GM19025 (cell line): ENCODE results near the gene RESP18.
"Not testable (repeated sequence)": the region's sequence is repeated elsewhere in the genome, so short reads cannot be mapped to it uniquely, and the experiment has no call there.

Experiments used
- ATAC-seq: cut with Tn5 transposase; IDR thresholded peaks from one replicate; pipeline ENCODE4 v1.9.1; 2021; ENCODE audit warnings: mild to moderate bottlenecking, low read depth, moderate library complexity; ENCODE audit not compliant: unreplicated experiment

Gene RESP18

GRCh38 chr2:219327719-219328118, 4.8 kb downstream of the RESP18 start:
- ATAC-seq, result no peak

DNA sequence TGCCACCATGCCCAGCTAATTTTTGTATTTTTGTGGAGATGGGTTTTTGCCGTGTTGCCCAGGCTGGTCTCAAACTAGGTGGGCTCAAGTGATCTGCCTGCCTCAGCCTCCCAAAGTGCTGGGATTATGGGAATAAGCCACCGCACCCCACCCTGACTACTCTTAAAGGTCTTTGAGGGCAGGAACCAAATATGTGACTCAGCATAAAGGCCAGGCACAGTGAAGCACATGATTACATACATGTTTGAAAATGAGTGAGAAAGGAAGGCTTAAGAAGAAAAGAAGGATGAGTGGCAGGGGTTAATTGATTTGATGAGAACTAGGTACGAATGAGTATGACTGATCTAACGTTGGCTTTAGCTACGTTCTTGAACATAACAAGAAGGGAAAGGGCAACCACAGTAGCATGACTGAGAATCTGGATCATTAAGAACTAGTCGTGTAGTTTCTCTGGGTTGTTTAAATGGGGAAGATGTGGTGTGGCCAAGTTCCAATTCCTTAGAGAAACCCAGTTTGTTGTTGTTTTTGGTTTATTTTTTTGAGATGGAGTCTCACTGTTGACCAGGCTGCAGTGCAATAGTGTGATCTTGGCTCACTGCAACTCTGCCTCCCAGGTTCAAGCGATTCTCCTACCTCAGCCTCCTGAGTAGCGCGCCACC, 6.8 kb downstream of the RESP18 start:
- ATAC-seq, result no peak

- ATAC-seq, result no peak
Measured at GRCh38 chr2:219325136-219325535, 7.4 kb downstream of the RESP18 start.

GRCh38 chr2:219323434-219323833, 9.1 kb downstream of the RESP18 start:
- no peak for ATAC-seq

DNA sequence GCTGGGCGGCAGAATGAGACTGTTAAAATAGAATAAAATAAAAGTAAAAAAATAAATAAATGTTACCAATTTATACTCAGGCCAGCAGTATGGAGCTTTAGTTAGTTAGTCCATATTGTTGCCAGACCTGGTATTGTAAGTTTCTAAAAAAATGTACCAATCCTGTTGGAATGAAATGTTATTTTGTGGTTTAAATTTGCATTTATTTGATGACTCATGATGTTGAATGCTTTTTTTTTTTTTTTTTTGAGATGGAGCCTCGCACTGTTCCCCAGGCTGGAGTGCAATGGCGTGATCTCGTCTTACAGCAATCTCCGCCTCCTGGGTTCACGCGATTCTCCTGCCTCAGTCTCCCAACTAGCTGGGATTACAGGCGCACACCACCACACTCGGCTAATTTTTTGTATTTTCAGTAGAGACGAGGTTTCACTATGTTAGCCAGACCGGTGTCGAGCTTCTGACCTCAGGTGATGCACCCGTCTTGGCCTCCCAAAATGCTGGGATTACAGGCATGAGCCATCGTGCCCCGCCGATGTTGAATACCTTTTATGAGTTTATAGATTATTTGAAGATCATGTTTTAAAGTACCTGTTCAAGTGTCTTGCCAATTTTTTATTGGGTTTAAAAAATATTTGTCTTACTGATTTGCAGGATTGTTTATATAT, 17.6 kb downstream of the RESP18 start:
- ATAC-seq, result no peak

DNA sequence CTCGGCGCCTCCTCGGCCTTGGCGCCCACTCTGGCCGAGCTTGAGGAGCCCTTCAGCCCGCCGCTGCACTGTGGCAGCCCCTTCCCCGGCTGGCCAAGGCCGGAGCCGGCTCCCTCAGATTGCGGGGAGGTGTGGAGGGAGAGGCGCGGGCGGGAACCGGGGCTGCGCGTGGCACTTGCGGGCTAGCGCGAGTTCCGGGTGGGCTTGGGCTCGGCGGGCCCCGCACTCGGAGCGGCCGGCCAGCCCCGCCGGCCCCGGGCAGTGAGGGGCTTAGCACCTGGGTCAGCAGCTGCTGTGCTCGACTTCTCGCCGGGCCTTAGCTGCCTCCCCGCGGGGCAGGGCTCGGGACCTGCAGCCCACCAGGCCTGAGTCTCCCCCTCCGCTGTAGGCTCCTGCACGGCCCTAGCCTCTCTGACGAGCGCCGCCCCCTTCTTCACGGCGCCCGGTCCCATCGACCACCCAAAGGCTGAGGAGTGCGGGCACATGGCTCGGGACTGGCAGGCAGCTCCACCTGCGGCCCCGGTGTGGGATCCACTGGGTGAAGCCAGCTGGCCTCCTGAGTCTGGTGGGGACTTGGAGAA, 19.8 kb downstream of the RESP18 start:
- ATAC-seq, result not testable (repeated sequence)

- no peak for ATAC-seq
Measured at GRCh38 chr2:219309278-219309677, 23.3 kb downstream of the RESP18 start, which contains the start of gene PTPRN. PTPRN (minus strand) TSS chr2:219309401; CDS start chr2:219309332, 69 bp downstream.

GRCh38 chr2:219308142-219309101, 24.1 kb downstream of the RESP18 start:
- ATAC-seq, result no peak

- no peak for ATAC-seq
Measured at GRCh38 chr2:219306047-219306446, 26.5 kb downstream of the RESP18 start.

GRCh38 chr2:219304223-219304622, 28.3 kb downstream of the RESP18 start:
- ATAC-seq, result no peak

DNA sequence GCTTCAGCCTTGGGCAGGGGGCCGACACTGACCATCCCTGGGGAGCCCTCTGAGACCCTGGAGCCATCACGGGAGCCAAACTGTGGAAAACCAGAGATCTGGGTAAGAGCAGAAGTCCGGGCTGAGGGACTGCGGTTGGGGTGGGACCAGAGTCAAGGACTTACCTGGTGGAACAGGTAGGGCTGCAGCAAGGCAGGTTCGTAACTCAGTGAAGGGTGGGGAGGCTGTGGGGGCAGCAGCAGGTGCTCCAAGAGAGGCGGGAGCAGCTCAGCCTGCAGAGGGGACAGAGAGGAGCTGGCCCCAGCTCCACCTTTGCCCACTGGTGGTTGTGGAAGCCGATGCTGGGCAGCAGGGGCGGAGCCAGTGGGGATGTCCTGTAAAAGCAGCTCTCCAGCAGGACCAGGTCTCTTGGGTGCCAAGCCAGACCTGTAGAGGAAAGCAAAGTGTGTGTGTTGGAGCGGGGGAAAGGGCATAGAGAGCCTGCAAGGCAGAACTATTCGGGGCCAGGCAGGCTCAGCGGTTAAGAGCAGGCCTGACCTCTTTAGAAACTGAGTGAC, 30.1 kb downstream of the RESP18 start:
- ATAC-seq, result no peak

GRCh38 chr2:219300022-219300421, 32.5 kb downstream of the RESP18 start:
- ATAC-seq, result no peak

GRCh38 chr2:219299372-219299760, 33.2 kb downstream of the RESP18 start:
- no peak for ATAC-seq

DNA sequence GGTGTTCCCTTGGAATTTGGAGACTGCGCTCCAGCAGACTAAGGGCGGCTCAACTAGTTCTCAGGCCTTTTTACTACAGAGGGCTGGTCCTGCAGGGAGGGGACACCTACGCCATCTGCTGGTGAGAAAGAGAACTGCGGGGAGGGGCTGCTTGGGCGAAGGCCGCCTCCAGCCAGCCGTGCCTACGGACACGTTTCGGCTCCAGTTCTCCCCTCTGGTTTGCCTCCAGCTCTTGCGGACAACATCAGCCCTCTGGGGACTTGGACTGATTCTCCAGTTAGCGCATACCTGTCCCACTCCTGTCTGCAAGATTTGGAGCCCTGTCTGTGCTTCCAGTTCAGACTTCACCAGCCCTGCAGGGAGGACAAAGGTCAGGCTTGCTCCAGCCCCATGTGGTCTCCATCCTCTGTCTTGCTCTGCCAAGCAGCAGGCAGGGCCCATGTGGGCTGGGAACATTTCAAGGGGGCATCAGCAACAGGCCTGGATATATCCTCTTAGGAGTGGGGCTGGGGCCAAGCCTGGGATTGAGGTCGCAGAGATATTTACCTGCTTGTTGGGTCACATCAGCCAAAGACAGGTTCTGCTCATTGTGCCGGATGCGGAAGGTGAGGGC, 33.7 kb downstream of the RESP18 start:
- no peak for ATAC-seq

- ATAC-seq, result no peak
Measured at GRCh38 chr2:219297766-219298456, 34.6 kb downstream of the RESP18 start.

GRCh38 chr2:219296631-219297391, 35.7 kb downstream of the RESP18 start:
- no peak for ATAC-seq

DNA sequence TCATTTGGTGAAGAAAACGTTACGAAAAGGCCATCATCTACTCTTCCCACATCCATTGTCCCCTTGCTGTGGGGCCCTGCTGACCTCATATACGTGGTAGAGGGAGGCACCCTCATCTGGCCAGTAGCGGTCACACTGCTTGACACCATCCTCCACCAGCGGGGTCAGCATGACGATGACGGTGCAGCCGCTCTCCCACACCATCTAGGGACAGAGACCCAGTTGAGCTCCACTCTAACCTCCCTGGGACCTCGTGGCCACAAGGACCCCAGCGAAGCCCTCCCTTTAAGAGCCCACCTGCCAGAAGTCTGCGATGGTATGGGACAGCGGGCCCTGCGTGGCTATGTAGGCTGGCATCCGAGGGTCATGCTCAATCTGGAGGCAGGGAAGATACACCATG, 36.4 kb downstream of the RESP18 start:
- ATAC-seq, result no peak
